HCEC 1CT (cell line): ENCODE measurements around the gene EHD2.
"Not testable (repeated sequence)": the region's sequence is repeated elsewhere in the genome, so short reads cannot be mapped to it uniquely, and the experiment has no call there.

Experiments
- DNase-seq: peaks from one replicate; pipeline ENCODE4 v3.0.0-alpha.2; 2017

Gene EHD2

GRCh38 chr19:47718415-47719046 is 5.3 kb downstream of the EHD2 start:
- DNase-seq = not testable (repeated sequence)

GRCh38 chr19:47719047-47719859 is 6.0 kb downstream of the EHD2 start:
- DNase-seq = peak; percentile 100

- DNase-seq = no peak
Measured at GRCh38 chr19:47720669-47721422, 7.6 kb downstream of the EHD2 start.

- DNase-seq = peak; percentile 83
Measured at GRCh38 chr19:47723581-47723940, 10.3 kb downstream of the EHD2 start.

DNA sequence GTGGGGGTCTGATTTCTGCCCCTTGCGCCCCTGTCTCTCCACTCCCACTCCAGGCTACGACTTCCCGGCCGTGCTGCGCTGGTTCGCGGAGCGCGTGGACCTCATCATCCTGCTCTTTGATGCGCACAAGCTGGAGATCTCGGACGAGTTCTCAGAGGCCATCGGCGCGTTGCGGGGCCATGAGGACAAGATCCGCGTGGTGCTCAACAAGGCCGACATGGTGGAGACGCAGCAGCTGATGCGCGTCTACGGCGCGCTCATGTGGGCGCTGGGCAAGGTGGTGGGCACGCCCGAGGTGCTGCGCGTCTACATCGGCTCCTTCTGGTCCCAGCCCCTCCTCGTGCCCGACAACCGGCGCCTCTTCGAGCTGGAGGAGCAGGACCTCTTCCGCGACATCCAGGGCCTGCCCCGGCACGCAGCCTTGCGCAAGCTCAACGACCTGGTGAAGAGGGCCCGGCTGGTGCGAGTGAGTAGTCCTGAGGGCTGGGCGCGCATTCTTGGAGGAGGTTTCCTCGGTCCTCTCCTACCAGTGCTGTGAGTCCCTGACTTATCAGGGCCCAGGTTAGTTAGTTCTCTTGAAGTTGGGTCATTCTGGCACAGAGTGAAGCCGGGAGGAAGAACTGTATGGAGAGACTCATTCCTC is 12.7 kb downstream of the EHD2 start:
- no peak for DNase-seq

GRCh38 chr19:47726467-47726866 is 13.2 kb downstream of the EHD2 start:
- peak; percentile 67 for DNase-seq

GRCh38 chr19:47728295-47728694 is 15.1 kb downstream of the EHD2 start:
- not testable (repeated sequence) for DNase-seq

DNA sequence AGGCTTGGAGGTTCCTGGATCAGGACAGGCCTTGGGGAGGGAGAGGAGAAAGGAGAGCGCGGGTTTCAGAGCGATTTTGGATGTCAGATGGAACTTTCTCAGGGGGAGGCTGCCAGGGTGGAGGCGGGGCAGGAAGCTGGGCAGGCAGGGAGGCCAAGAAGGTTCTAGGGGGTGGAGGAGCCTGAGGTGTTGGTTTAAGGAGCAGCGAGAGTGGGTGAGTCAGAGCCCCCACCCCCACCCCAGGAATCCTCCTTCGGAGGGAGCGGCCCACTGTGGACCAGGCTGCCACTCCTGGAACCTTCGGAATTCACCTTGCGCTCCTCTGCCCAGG is 16.2 kb downstream of the EHD2 start:
- peak; percentile 80 for DNase-seq

DNA sequence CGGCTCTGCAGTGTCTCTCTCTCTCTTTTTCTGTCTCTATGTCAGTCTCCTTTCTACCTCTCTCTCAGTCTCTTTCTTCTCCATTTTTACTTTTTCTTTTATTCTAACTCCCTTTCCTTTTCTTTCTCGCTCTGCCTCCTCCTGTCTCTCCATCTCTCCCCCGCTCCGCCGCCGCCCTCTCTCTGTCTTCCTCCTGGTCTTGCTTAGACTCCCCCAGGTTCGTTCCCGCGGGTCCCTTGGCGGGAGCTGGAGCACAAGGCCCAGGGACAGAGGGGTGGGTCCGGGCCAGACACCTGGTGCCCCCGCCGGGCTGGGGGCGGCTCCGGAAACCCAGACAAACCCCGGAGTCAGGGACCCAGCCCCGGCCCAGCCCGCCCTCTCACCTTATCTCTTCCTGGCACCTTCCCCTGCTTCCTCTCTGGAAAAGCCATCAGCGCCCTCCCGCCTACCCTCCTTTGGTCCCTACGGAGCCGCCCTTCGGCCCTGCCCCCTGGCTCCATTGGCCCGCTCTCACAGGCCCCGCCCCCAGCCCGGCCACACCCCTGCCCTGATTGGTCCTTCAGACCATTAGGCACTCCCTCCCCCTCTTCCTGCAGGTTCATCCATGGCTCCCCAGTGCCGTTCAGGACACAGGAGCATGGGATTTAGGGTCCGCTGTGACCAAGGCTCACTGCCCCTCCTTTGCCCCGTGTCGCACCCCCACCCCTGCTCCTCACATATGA is 16.7 kb downstream of the EHD2 start:
- no peak for DNase-seq

- DNase-seq = no peak
Measured at GRCh38 chr19:47730521-47730889, 17.3 kb downstream of the EHD2 start.

DNA sequence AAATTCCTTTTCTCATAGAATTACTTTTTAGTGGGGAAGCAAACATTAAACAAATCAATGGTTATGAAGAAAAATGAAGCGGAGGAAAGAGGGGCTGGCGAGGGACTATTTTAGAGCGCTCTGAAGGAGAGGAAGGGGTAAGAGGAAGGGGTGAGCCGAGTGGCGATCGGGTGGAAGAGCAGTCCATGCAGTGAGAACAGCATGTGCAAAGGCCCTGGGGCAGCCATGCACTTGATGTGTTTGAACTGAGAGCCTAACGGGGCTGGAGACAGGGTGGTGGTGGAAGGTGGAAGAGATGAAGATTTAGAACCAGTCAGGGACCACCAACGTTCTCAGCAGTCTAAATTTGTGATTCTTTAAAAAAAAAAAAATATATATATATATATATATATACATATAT is 17.7 kb downstream of the EHD2 start:
- DNase-seq = no peak

DNA sequence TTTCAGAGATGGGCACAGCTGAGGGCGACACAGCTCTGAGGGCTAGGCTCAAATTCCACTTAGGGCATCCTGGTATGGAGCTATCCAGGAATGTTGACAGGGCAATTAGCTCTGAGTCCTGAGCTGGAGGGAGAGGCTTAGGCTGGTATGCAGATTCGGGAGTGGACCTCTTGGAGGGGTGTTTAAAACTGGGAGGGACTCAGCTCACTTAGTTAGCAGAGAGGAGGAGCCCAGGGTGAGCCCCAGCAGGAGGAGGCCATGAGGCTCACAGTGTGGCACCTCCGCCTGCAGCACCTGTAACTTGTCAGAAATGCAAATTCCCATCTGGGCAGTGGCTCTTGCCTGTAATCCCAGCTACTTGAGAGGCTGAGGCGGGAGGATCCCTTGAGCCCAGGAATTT is 21.9 kb downstream of the EHD2 start:
- DNase-seq = no peak

GRCh38 chr19:47740866-47741519 is 27.8 kb downstream of the EHD2 start:
- DNase-seq = no peak

- DNase-seq = no peak
Measured at GRCh38 chr19:47741544-47742140, 28.4 kb downstream of the EHD2 start.

GRCh38 chr19:47742634-47743033 is 29.4 kb downstream of the EHD2 start:
- DNase-seq = no peak

DNA sequence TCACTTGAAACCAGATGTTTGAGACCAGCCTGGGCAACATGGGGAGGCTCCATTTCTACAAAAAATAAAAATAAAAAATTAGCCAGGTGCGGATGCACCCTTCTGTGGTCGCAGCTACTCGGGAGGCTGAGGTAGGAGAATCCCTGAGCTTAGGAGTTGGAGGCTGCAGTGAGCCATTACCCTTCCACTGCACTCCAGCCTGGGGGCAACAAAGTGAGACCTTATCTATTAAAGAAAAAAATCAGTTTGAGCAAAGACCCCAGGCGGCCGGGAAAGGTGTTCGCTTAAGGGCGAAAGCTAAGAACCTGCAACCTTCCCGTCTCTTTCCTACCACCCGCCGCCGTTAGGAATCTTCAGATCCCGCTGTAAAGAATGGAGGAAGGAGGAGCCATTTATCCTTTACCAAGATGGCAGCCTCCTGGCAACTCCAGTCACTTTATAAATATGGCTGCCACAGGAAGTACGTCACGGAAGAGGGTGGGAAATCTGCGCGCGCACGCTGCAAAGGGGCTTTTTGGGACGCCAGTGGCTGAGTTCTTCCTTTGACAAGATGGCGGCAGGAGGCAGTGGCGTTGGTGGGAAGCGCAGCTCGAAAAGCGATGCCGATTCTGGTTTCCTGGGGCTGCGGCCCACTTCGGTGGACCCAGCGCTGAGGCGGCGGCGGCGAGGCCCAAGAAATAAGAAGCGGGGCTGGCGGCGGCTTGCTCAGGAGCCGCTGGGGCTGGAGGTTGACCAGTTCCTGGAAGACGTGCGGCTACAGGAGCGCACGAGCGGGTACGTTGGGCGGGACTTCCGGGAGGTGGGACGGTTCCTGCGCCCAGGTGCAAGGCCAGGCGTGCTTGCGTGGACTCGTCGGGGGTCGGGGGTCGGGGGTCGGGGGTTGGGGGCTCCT is 32.0 kb downstream of the EHD2 start, which contains the start of gene NOP53:
Gene NOP53, plus strand, starts transcription at position 537 of the 892 bp plus-strand sequence. Its CDS starts 14 bp downstream, at position 551.
- DNase-seq = peak; percentile 94

DNA sequence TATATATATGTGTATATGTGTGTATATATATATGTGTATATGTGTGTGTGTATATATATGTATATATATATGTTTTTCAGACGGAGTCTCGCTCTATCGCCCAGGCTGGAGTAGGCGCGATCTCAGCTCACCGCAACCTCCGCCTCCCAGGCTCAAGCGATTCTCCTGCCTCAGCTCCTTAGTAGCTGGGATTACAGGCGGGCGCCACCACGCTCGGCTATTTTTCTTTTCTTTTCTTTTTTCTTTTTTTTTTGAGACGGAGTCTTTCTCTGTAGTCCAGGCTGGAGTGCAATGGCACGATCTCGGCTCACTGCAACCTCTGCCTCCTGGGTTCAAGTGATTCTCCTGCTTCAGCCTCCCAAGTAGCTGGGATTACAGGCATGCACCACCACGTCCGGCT is 32.9 kb downstream of the EHD2 start:
- not testable (repeated sequence) for DNase-seq

- no peak for DNase-seq
Measured at GRCh38 chr19:47749326-47749725, 36.1 kb downstream of the EHD2 start.

DNA sequence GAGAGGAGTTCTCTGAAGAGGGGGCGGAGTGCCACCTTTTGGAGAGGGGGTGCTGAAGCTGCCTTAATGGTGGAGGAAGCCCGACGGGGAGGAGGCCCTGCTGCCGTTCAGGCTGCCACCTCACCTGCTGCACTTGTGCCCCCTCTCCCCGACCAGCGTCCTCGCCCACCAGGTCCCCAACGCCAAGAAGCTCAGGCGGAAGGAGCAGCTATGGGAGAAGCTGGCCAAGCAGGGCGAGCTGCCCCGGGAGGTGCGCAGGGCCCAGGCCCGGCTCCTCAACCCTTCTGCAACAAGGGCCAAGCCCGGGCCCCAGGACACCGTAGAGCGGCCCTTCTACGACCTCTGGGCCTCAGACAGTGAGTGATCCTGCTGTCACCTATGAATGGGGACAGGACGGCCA is 37.5 kb downstream of the EHD2 start:
- no peak for DNase-seq

GRCh38 chr19:47752440-47753211 is 39.4 kb downstream of the EHD2 start:
- no peak for DNase-seq
